Stimulated activated naive CD8-positive, alpha-beta T cell treated with anti-CD3 and anti-CD28 coated beads, Interleukin-15, amount 100 ng/mL, for 72 hours (primary cell): Measurements from ENCODE around the gene COQ5.
A peak's percentile ranks its signal among the peaks of the same experiment; 100 is the strongest.
"Not testable (repeated sequence)": the region's sequence is repeated elsewhere in the genome, so short reads cannot be mapped to it uniquely, and the experiment has no call there.

Source experiments
- ATAC-seq: fragments of 150-1000 bp; cut with Tn5 transposase; 2 replicates; pipeline ENCODE4 v1.10.0; 2021; ENCODE audit warnings: mild to moderate bottlenecking, moderate library complexity
- DNase-seq, 2 donors: peaks; one replicate each; pipeline ENCODE4 v3.0.0; 2021 to 2022
- H3K27ac Mint-ChIP-seq, 2 donors: one replicate each; pipeline ENCODE4 v1.8.0; 2022; ENCODE audit warnings: mild to moderate bottlenecking in 2 of 2, mixed read lengths in 2 of 2, moderate library complexity in 2 of 2
- H3K27me3 Mint-ChIP-seq: one replicate; pipeline ENCODE4 v1.8.0; 2022; ENCODE audit warnings: mixed read lengths
- H3K4me1 Mint-ChIP-seq: one replicate; pipeline ENCODE4 v1.8.0; 2022; ENCODE audit warnings: mild to moderate bottlenecking, mixed read lengths
- H3K4me3 Mint-ChIP-seq, 2 donors: one replicate each; pipeline ENCODE4 v1.8.0; 2022; ENCODE audit warnings: mild to moderate bottlenecking in 2 of 2, mixed read lengths in 2 of 2, moderate library complexity in 1 of 2
- H3K9me3 Mint-ChIP-seq, 2 donors: one replicate each; pipeline ENCODE4 v1.8.0; 2022; ENCODE audit warnings: mixed read lengths in 2 of 2

The COQ5 gene

DNA sequence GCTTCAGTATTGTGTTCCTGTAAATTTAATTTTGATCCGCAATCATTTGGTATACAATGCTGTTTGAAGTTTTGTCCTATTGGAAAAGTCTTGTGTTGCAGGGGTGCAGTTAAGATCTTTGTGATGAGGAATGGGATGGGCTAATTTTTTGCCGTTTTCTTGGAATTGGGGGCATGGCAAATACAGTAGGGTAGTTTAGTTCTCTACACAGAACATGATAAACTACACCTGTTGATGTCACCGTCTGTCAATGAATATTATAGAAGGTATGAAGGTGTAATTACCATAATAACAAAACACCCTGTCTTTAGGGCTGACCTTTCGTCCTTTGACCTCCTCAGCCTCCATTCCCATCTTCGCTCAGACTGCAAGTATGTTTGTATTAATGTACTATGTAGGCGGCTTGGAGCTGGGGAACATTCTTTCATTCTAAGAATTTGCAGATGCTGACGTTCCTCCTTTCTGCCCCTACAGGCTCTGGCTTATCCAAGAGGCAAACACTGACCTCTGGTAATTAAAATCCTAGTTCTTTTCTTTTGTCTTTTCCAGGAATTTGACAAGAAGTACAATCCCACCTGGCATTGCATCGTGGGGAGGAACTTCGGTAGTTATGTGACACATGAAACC, 31.3 kb downstream of the COQ5 start:
- no peak for DNase-seq
- Mint-ChIP-seq H3K27ac (peak overlapping the region in 1 of 2 donors; percentile 93), H3K27me3 (no peaks in the 10 kb centered on the region), H3K4me1 (peaks cover 31% of the 10 kb centered on the region), H3K4me3 (peak overlapping the region; percentile 87 to 91), H3K9me3 (no peaks in the 10 kb centered on the region)
- no peak for ATAC-seq

DNA sequence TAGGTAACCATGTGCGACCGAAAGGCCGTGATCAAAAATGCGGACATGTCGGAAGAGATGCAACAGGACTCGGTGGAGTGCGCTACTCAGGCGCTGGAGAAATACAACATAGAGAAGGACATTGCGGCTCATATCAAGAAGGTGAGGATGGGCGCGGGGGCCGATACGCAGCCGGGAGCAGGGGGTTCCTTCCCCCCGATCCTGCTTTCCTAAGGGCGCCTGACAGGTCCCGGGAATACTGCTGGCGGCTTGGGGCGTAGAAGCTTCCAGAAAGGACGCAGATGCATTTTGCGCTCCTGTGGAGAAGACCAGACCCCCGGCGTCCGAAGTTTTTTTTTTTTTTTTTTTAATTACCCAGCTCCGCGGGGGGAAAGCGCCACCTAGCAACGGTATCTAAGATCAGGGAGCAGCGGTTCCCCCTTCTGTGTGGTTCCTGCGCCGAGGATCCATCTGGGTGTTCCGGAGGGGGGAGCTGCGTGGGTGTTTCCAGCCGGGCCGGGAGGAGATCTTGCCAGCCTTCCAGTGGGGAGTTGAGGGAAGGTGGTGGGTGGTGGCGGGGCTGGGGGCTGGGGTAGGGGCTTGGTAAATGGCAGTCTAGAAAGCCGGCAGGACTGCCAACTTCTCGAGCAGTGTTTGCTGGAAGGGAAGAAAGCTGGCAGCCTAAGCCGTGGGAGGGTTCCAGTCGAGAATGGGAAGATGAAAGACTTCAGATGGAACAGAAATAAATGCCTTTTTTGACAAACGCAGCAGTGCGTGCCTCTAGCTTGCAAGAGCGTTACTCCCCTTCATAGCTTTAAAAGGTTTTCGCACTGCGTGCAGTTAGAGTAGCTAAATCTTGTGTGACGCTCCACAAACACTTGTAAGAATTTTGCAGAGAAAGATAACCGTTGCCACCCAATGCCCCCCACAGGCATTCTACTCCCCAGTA, 32.3 kb downstream of the COQ5 start:
- ATAC-seq (peak; percentile 53), DNase-seq (peak in 1 of 2 donors; percentile 36)
- H3K4me3 Mint-ChIP-seq: peak overlapping the region; percentile 87 to 91
- no peaks in the 10 kb centered on the region for H3K27me3 Mint-ChIP-seq
- H3K4me1 Mint-ChIP-seq: peaks cover 31% of the 10 kb centered on the region
- H3K27ac Mint-ChIP-seq: peak overlapping the region; percentile 92 to 95
- H3K9me3 Mint-ChIP-seq: no peaks in the 10 kb centered on the region

GRCh38 chr12:120495731-120496412, 33.1 kb downstream of the COQ5 start, which contains the start of gene DYNLL1:
Gene DYNLL1 (plus strand): TSS chr12:120496113. CDS start chr12:120496422, 309 bp downstream.
- peaks cover 31% of the 10 kb centered on the region for H3K4me1 Mint-ChIP-seq
- H3K4me3 Mint-ChIP-seq: peak within 1 kb of the TSS; percentile 87 to 91
- ATAC-seq: peak; percentile 98
- peak within 1 kb of the TSS; percentile 92 to 95 for H3K27ac Mint-ChIP-seq
- no peaks in the 10 kb centered on the region for H3K27me3 Mint-ChIP-seq
- peak; percentile 97 to 98 for DNase-seq
- H3K9me3 Mint-ChIP-seq: no peaks in the 10 kb centered on the region

DNA sequence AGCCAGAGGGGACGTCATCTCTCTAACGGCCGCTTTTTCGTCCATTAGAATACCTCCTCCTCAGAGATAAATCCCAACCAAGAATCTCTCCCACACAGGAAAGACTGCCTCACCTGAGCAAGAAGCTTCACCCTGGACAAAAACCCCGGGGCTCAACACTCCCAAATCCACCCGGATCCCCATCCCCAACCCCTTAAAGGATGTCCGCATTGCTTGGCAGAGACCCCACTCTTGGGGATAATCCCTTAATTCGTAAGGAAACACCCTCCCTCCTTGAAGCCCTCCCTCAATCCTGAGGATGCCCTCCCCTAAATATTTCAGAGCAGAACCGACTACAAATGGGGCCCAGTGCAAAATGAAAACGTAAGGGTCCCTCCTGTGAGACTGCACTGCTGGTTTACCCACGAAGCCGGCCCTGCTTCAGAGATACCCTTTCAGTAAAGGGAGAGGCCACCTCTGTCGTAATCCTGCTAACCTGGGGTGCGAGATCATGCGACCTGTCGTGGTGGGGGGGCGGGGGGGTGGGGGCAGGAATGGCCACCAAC, 33.7 kb downstream of the COQ5 start:
- H3K27me3 Mint-ChIP-seq: no peaks in the 10 kb centered on the region
- DNase-seq: no peak

GRCh38 chr12:120490833-120491512, 38.0 kb downstream of the COQ5 start:
- Mint-ChIP-seq H3K9me3 (no peaks in the 10 kb centered on the region), H3K4me1 (peaks cover 11% of the 10 kb centered on the region), H3K27ac (no peak overlapping the region), H3K4me3 (no peak overlapping the region), H3K27me3 (no peaks in the 10 kb centered on the region)
- DNase-seq (no peak), ATAC-seq (no peak)

More for the DNA sequence above, 33.7 kb downstream of the COQ5 start:
- Mint-ChIP-seq H3K4me1 (peaks cover 31% of the 10 kb centered on the region), H3K27ac (peak overlapping the region; percentile 80 to 87), H3K9me3 (no peaks in the 10 kb centered on the region), H3K4me3 (peak overlapping the region; percentile 87 to 91)
- ATAC-seq: peak; percentile 21

GRCh38 chr12:120490325-120490724, 38.6 kb downstream of the COQ5 start:
- H3K9me3 Mint-ChIP-seq: no peaks in the 10 kb centered on the region
- no peak overlapping the region for H3K27ac Mint-ChIP-seq
- H3K27me3 Mint-ChIP-seq: no peaks in the 10 kb centered on the region
- peaks cover 7% of the 10 kb centered on the region for H3K4me1 Mint-ChIP-seq
- H3K4me3 Mint-ChIP-seq: no peak overlapping the region
- DNase-seq (no peak), ATAC-seq (no peak)

DNA sequence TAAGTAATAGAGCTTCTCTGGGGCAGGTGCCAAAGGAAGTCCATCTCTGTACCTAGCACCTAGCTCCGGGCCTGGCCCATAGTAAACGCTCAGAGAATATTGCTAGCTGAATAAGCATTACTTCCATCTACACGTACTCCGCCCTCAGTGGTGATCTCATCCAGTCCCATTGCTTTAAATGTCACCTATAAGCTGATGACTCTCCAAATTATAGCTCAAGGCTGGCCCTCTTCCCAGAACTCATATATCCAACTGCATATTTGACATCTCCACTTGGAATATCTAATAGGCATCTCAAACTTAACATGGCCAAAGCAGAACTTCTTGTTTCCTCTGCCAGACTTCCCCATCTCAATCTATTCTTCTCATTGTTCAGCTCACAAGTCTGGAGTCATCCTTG, 39.9 kb downstream of the COQ5 start:
- Mint-ChIP-seq H3K27me3 (no peaks in the 10 kb centered on the region), H3K9me3 (no peaks in the 10 kb centered on the region), H3K4me1 (no peaks in the 10 kb centered on the region), H3K4me3 (no peak overlapping the region), H3K27ac (no peak overlapping the region)
- no peak for DNase-seq
- no peak for ATAC-seq

DNA sequence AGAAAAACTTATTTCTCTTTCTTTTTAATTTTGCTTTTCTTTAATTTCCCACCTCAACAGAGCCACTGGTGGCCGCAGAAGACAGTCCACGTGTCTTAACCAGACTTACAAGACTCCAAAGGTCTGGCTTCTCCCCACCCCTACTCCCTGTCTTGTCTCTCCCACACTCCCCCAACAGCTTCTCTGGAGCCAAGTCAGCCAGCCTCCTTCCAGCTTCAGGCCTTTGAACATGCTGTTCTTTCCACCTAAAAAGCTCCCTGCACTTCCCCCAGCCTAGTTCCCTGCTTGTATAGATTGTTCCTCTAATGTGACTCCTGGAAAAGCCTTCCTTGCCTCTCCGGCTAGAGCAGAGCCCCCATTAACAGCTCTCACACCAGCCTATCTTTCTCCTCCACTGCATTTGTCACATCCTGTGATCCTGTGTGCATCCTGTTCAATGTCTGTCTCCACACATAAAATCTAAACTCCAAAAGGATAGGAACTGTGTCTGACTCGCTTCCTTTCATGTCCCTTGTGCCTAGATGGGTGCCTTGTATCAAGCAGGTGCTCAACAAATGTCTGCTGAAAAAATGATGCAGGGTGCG, 40.8 kb downstream of the COQ5 start:
- Mint-ChIP-seq H3K27ac (peak overlapping the region in 1 of 2 donors; percentile 7), H3K27me3 (no peaks in the 10 kb centered on the region), H3K9me3 (no peaks in the 10 kb centered on the region), H3K4me1 (no peaks in the 10 kb centered on the region), H3K4me3 (no peak overlapping the region)
- ATAC-seq (no peak), DNase-seq (no peak)

DNA sequence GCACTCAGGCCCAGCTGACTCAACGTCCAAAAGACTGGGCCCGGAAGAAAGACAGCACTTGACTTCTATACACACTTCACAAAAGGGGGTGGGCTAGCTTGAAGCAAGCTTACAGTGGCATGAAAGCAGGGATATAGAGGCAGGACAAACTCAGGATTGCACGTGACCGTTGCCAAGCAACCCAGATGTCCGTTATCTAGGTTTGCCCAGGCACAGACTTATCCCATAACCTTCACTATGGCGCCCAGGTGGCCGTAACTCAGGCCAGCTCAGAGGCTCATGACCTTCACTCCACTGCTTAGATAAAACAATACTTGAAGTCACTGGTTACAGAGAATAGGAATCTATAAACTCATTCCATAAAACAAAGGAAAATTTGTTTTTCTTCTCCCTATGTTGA, 41.4 kb downstream of the COQ5 start:
- not testable (repeated sequence) for H3K27me3 Mint-ChIP-seq, H3K4me3 Mint-ChIP-seq, H3K9me3 Mint-ChIP-seq, H3K27ac Mint-ChIP-seq, H3K4me1 Mint-ChIP-seq, DNase-seq, ATAC-seq

- Mint-ChIP-seq H3K27ac (no peak overlapping the region), H3K27me3 (no peaks in the 10 kb centered on the region), H3K9me3 (no peaks in the 10 kb centered on the region), H3K4me3 (no peak overlapping the region), H3K4me1 (no peaks in the 10 kb centered on the region)
- DNase-seq (no peak), ATAC-seq (no peak)
These were observed 42.7 kb downstream of the COQ5 start for GRCh38 chr12:120485961-120486881.

DNA sequence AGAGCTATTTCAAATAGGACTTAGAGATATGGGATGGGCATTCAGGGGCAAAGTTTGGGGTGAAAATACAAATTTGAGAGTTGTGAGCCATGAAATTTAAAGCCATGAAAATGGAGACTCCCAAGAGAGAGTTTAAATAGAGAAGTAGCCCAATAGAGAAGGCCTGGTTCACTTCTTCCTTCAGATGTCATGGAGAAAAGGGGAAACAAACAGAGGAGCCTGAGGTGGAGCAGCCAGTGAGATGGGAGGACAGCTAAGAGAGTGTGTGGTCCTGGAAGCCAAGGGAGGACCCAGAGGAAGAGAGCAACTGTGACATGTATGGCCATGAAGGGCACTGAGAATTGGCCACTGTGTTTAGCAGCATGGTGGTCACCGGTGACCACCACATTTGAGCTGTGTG, 45.3 kb downstream of the COQ5 start:
- H3K4me3 Mint-ChIP-seq: no peak overlapping the region
- H3K27ac Mint-ChIP-seq: peak overlapping the region in 1 of 2 donors; percentile 55
- DNase-seq (no peak), ATAC-seq (no peak)
- no peaks in the 10 kb centered on the region for H3K9me3 Mint-ChIP-seq
- no peaks in the 10 kb centered on the region for H3K27me3 Mint-ChIP-seq
- no peaks in the 10 kb centered on the region for H3K4me1 Mint-ChIP-seq

- no peak overlapping the region for H3K4me3 Mint-ChIP-seq
- no peak for ATAC-seq
These were observed 47.8 kb downstream of the COQ5 start for GRCh38 chr12:120481022-120481767.

GRCh38 chr12:120480211-120480610, 48.7 kb downstream of the COQ5 start:
- H3K9me3 Mint-ChIP-seq: no peaks in the 10 kb centered on the region
- DNase-seq (no peak), ATAC-seq (no peak)
- H3K4me3 Mint-ChIP-seq: no peak overlapping the region
- H3K27me3 Mint-ChIP-seq: no peaks in the 10 kb centered on the region
- no peaks in the 10 kb centered on the region for H3K4me1 Mint-ChIP-seq
- no peak overlapping the region for H3K27ac Mint-ChIP-seq

More at GRCh38 chr12:120481022-120481767, 47.8 kb downstream of the COQ5 start:
- Mint-ChIP-seq H3K27me3 (no peaks in the 10 kb centered on the region), H3K27ac (no peak overlapping the region), H3K9me3 (no peaks in the 10 kb centered on the region), H3K4me1 (no peaks in the 10 kb centered on the region)
- no peak for DNase-seq
